NCI-H1930 (cell line): Measurements from ENCODE around the gene TSPY10.
"Not testable (repeated sequence)": the region's sequence is repeated elsewhere in the genome, so short reads cannot be mapped to it uniquely, and the experiment has no call there.

Source experiments
- DNase-seq, 2 experiments: peaks; one replicate each; lab custom pipeline; 2025; lab: John Stamatoyannopoulos, UW

Gene TSPY10

GRCh38 chrY:9527580-9527979, at the start of gene TSPY10:
TSS of gene TSPY10 (plus strand) at chrY:9527880. CDS start at chrY:9527926, 46 bp downstream.
- not testable (repeated sequence) for DNase-seq

- not testable (repeated sequence) for DNase-seq
These were observed 40.7 kb upstream of the TSPY10 start, which contains the start of gene TSPY9 for GRCh38 chrY:9486967-9487366. TSS of gene TSPY9 (plus strand) at chrY:9487267. CDS start at chrY:9487313, 46 bp downstream.

GRCh38 chrY:9504396-9504795, 23.3 kb upstream of the TSPY10 start:
- not testable (repeated sequence) for DNase-seq

- not testable (repeated sequence) for DNase-seq
These were observed 11.4 kb upstream of the TSPY10 start for GRCh38 chrY:9516287-9516686.
